ENCODE data around the gene TRAPPC2L. TPM values are rescaled to one million over a fixed set of nuclear protein-coding genes. Genes with fewer than 3 reads are reported as not detected.

TRAPPC2L gene
- total and polyA plus RNA-seq, 2 experiments from 2014 or later: 59.3 to 167 TPM

- TF ChIP-seq, protein P1, sequence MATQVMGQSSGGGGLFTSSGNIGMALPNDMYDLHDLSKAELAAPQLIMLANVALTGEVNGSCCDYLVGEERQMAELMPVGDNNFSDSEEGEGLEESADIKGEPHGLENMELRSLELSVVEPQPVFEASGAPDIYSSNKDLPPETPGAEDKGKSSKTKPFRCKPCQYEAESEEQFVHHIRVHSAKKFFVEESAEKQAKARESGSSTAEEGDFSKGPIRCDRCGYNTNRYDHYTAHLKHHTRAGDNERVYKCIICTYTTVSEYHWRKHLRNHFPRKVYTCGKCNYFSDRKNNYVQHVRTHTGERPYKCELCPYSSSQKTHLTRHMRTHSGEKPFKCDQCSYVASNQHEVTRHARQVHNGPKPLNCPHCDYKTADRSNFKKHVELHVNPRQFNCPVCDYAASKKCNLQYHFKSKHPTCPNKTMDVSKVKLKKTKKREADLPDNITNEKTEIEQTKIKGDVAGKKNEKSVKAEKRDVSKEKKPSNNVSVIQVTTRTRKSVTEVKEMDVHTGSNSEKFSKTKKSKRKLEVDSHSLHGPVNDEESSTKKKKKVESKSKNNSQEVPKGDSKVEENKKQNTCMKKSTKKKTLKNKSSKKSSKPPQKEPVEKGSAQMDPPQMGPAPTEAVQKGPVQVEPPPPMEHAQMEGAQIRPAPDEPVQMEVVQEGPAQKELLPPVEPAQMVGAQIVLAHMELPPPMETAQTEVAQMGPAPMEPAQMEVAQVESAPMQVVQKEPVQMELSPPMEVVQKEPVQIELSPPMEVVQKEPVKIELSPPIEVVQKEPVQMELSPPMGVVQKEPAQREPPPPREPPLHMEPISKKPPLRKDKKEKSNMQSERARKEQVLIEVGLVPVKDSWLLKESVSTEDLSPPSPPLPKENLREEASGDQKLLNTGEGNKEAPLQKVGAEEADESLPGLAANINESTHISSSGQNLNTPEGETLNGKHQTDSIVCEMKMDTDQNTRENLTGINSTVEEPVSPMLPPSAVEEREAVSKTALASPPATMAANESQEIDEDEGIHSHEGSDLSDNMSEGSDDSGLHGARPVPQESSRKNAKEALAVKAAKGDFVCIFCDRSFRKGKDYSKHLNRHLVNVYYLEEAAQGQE (IDR thresholded peaks at IDR 0.05; ENCODE audit: unreplicated experiment): no peak
- no peak for TF ChIP-seq EZH2 (IDR thresholded peaks at IDR 0.05; ENCODE audit: low read depth, unreplicated experiment)
- TF ChIP-seq ZNF331 (CRISPR knock-in tag; IDR thresholded peaks at IDR 0.05; ENCODE audit: low read depth): no peak
- TF ChIP-seq, protein P2, sequence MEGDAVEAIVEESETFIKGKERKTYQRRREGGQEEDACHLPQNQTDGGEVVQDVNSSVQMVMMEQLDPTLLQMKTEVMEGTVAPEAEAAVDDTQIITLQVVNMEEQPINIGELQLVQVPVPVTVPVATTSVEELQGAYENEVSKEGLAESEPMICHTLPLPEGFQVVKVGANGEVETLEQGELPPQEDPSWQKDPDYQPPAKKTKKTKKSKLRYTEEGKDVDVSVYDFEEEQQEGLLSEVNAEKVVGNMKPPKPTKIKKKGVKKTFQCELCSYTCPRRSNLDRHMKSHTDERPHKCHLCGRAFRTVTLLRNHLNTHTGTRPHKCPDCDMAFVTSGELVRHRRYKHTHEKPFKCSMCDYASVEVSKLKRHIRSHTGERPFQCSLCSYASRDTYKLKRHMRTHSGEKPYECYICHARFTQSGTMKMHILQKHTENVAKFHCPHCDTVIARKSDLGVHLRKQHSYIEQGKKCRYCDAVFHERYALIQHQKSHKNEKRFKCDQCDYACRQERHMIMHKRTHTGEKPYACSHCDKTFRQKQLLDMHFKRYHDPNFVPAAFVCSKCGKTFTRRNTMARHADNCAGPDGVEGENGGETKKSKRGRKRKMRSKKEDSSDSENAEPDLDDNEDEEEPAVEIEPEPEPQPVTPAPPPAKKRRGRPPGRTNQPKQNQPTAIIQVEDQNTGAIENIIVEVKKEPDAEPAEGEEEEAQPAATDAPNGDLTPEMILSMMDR (conservative IDR thresholded peaks at IDR 0.05; ENCODE audit: low read depth in 2 of 2): no peak
- no peak for TF ChIP-seq JUNB (IDR thresholded peaks at IDR 0.05; ENCODE audit: unreplicated experiment)
- no peak for TF ChIP-seq ZNF114 (CRISPR knock-in tag; IDR thresholded peaks at IDR 0.05)
Observed at GRCh38 chr16:88867581-88868246, 10.8 kb downstream of the TRAPPC2L start (continued).

- no peak for ATAC-seq
- no peaks in the 10 kb centered on the region for H3K27me3 ChIP-seq (ENCODE audit: insufficient read depth)
- no peaks in the 10 kb centered on the region for H3K36me3 Mint-ChIP-seq (ENCODE audit: low read depth)
- no peak overlapping the region for H3K27ac ChIP-seq (ENCODE audit: low read depth)
- no peaks in the 10 kb centered on the region for H3K79me2 ChIP-seq (replicated peaks; ENCODE audit: insufficient read depth)
- H3K4me2 ChIP-seq: no peak overlapping the region
- DNase-seq (ENCODE audit: low spot score): no peak
- no peaks in the 10 kb centered on the region for H4K20me1 ChIP-seq (replicated peaks; ENCODE audit: insufficient read depth)
- H3K4me3 Mint-ChIP-seq: no peak overlapping the region
- peaks cover 5% of the 10 kb centered on the region for H3K27me3 Mint-ChIP-seq (ENCODE audit: insufficient read depth, low read depth, poor library complexity)
- H3K9me3 Mint-ChIP-seq: no peaks in the 10 kb centered on the region
- H3K36me3 ChIP-seq (ENCODE audit: insufficient read depth): no peaks in the 10 kb centered on the region
- no peak overlapping the region for H3K27ac Mint-ChIP-seq
- H3K4me3 ChIP-seq: no peak overlapping the region
- H3K4me1 Mint-ChIP-seq: no peaks in the 10 kb centered on the region
- no peaks in the 10 kb centered on the region for H3F3A ChIP-seq (replicated peaks; ENCODE audit: low read depth)
- H3K4me1 ChIP-seq (ENCODE audit: insufficient read depth): no peaks in the 10 kb centered on the region
- H3K9me2 ChIP-seq (ENCODE audit: insufficient read depth): no peaks in the 10 kb centered on the region
- H2AFZ ChIP-seq: no peak overlapping the region
- TF ChIP-seq, protein P1 (IDR thresholded peaks at IDR 0.05; ENCODE audit: unreplicated experiment): no peak
- TF ChIP-seq ETS1 (IDR thresholded peaks at IDR 0.05): no peak
- TF ChIP-seq NANOG (IDR thresholded peaks at IDR 0.05; ENCODE audit: borderline replicate concordance): no peak
- no peak for TF ChIP-seq CREB1 (CRISPR knock-in tag; IDR thresholded peaks at IDR 0.05; ENCODE audit: low read depth)
- no peak for TF ChIP-seq EZH2 (IDR thresholded peaks at IDR 0.05; ENCODE audit: low read depth, unreplicated experiment)
- TF ChIP-seq POLR2AphosphoS5 (IDR thresholded peaks at IDR 0.05; ENCODE audit: low read depth): no peak
- TF ChIP-seq, protein P2 (conservative IDR thresholded peaks at IDR 0.05; ENCODE audit: low read depth in 2 of 2): no peak
- no peak for TF ChIP-seq STAT1 (IDR thresholded peaks at IDR 0.05; ENCODE audit: unreplicated experiment)
- TF ChIP-seq ZNF114 (CRISPR knock-in tag; IDR thresholded peaks at IDR 0.05): no peak
- no peak for TF ChIP-seq ZNF331 (CRISPR knock-in tag; IDR thresholded peaks at IDR 0.05; ENCODE audit: low read depth)
- TF ChIP-seq JUNB (IDR thresholded peaks at IDR 0.05; ENCODE audit: unreplicated experiment): no peak
Observed at GRCh38 chr16:88868974-88869672, 12.2 kb downstream of the TRAPPC2L start.
